HG03354 (cell line): Measurements from ENCODE around the gene LPAR2.
"Not testable (repeated sequence)": the region's sequence is repeated elsewhere in the genome, so short reads cannot be mapped to it uniquely, and the experiment has no call there.

Experiments used
- ATAC-seq: cut with Tn5 transposase; IDR thresholded peaks from one replicate; pipeline ENCODE4 v1.9.1; 2021; ENCODE audit warnings: mild to moderate bottlenecking; ENCODE audit not compliant: unreplicated experiment, poor library complexity, severe bottlenecking

The LPAR2 gene

GRCh38 chr19:19634516-19635312, 6.7 kb upstream of the LPAR2 start:
- ATAC-seq: no peak

GRCh38 chr19:19633711-19634515, 5.9 kb upstream of the LPAR2 start:
- no peak for ATAC-seq

- ATAC-seq: no peak
These were observed 4.6 kb upstream of the LPAR2 start for GRCh38 chr19:19632661-19633060.

GRCh38 chr19:19631346-19631745, 3.3 kb upstream of the LPAR2 start:
- ATAC-seq: no peak

GRCh38 chr19:19630426-19630825, 2.4 kb upstream of the LPAR2 start:
- ATAC-seq: no peak

- no peak for ATAC-seq
These were observed 2.0 kb upstream of the LPAR2 start for GRCh38 chr19:19630062-19630414.

- peak; percentile 29 for ATAC-seq
These were observed 598 bp upstream of the LPAR2 start for GRCh38 chr19:19628501-19629134.

GRCh38 chr19:19626516-19627472, 1.2 kb downstream of the LPAR2 start:
- ATAC-seq: no peak

- no peak for ATAC-seq
These were observed 3.9 kb downstream of the LPAR2 start for GRCh38 chr19:19624032-19624570.

- no peak for ATAC-seq
These were observed 4.6 kb downstream of the LPAR2 start for GRCh38 chr19:19623383-19623782.

- ATAC-seq: no peak
These were observed 8.2 kb downstream of the LPAR2 start for GRCh38 chr19:19619849-19620210.

- ATAC-seq: no peak
These were observed 8.7 kb downstream of the LPAR2 start for GRCh38 chr19:19619181-19619848.

- peak; percentile 92 for ATAC-seq
These were observed 9.6 kb downstream of the LPAR2 start, which contains the start of gene PBX4 for GRCh38 chr19:19618219-19619051. PBX4 (minus strand) TSS chr19:19618687; CDS start chr19:19618629, 58 bp downstream.

GRCh38 chr19:19615086-19615485, 12.9 kb downstream of the LPAR2 start:
- ATAC-seq: no peak

GRCh38 chr19:19613506-19613905, 14.5 kb downstream of the LPAR2 start:
- ATAC-seq: no peak

- ATAC-seq: no peak
These were observed 17.4 kb downstream of the LPAR2 start for GRCh38 chr19:19610376-19611202.

GRCh38 chr19:19606686-19607085, 21.3 kb downstream of the LPAR2 start:
- not testable (repeated sequence) for ATAC-seq
